Body of pancreas (tissue), 4 donors: ENCODE measurements around the gene STON1. TPM values are rescaled to one million over a fixed set of nuclear protein-coding genes. Genes with fewer than 3 reads are reported as not detected.

Experiments used
- ATAC-seq: fragments of 150-250 bp; one replicate; pipeline ENCODE4 v1.9.1; 2016
- DNase-seq, 4 donors: peaks; one replicate each; pipeline ENCODE4 v3.0.0-alpha.2; 2019
- H3K27ac ChIP-seq, 4 donors: fragments of 200-600 bp; sonication (generic); 1 replicate in 3 of 4; 2 replicates in 1 of 4; pipeline versions ENCODE4 v1.5.1 to v1.6.1; 2016 to 2019; ENCODE audit warnings: mild to moderate bottlenecking in 1 of 4, mixed read lengths in 1 of 4, moderate library complexity in 1 of 4
- H3K27me3 ChIP-seq, 2 donors: fragments of 200-600 bp; sonication (generic); one replicate each; pipeline ENCODE4 v1.6.0; 2016; ENCODE audit warnings: mild to moderate bottlenecking in 1 of 2
- H3K36me3 ChIP-seq, 2 donors: fragments of 200-600 bp; sonication (generic); replicated peaks in 1 of 2; 2 replicates each; pipeline ENCODE4 v1.5.1; 2016; ENCODE audit warnings: low read depth in 2 of 2; ENCODE audit not compliant: insufficient read depth in 1 of 2
- H3K4me1 ChIP-seq: fragments of 200-600 bp; sonication (generic); one replicate; pipeline ENCODE4 v1.6.0; 2016
- H3K4me3 ChIP-seq, 2 donors: fragments of 200-600 bp; sonication (generic); 1 replicate in 1 of 2; 2 replicates in 1 of 2; pipeline ENCODE4 v1.5.1; 2016 to 2019
- H3K9me3 ChIP-seq, 3 donors: fragments of 200-600 bp; sonication (generic); 1 replicate in 2 of 3; 2 replicates in 1 of 3; pipeline ENCODE4 v1.5.1; 2016
- POLR2A ChIP-seq, 3 donors: fragments of 450-650 bp; IDR thresholded peaks; one replicate each; pipeline ENCODE4 v1.6.1; 2016; ENCODE audit warnings: antibody characterized with exemption in 3 of 3, mild to moderate bottlenecking in 2 of 3
- whole genome bisulfite sequencing, 2 donors: methylation state at CpG; one replicate each; pipeline ENCODE4 v1.1.5; 2017; 5-methylcytosine and 5-hydroxymethylcytosine counted together
- intact Hi-C: fragments of 100-400 bp; cut with DNase I; formaldehyde crosslinking; loops from one replicate; pipeline ENCODE4 v1.15.1; 2023
- total RNA-seq, 2 donors: library from RNA; depleted of rRNA; stranded (reverse); fragments of >200 nt; gene quantifications; one replicate each; pipeline ENCODE4 v1.1.0, GENCODE V29; 2016
- TF ChIP-seq, protein P1 (sequence below), 7 experiments: fragments of 450-650 bp in 4 of 7; fragments of 200-600 bp in 3 of 7; sonication (generic) in 3 of 7; IDR thresholded peaks; one replicate each; pipeline ENCODE4 v1.5.1; 2016 to 2019; ENCODE audit warnings: antibody characterized with exemption in 7 of 7

The STON1 gene
- total RNA-seq, 2 donors from 2014 or later, result 9.1 to 24.1 TPM

DNA sequence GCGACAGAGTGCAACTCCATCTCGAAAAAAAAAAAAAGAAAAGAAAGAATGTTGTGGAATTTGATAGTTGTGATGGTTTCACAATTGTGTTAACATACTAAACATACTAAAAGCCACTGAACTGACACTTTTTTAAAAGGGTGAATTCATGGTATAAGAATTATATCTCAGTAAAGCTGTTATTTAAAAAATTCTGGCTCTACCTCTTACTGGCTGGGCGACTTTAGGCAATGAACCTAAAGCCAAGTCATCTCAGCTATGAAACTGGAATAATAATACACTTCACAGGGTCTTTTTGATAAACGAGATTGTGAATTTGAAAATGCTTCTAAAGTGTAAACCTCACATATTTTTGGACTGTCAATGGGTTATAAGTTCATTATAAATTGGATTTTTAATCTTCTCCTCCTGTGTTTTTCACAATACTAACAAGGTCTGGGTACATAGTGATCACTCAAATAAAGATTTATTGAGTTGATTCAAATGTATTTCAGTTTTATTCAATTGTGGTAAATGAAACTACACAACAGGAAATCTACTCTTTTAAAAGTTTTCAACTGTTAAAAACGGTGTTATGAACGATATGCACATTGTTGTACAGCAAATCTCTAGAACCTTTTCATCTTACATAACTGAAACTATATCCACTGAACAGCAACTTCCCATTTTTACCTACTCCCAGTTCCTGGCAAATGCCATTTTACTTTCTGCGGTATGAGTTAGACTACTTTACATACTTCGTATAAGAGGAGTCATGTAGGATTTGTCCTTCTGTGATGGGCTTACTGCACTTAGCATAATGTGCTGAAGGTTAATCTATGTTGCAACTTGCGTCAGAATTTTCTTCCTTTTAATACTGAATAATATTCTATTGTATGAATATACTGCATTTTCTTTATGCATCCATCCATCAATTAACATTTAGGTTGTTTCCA lies 44.7 kb downstream of the STON1 start:
- Histone ChIP-seq H3K9me3 (no peaks in the 10 kb centered on the region), H3K27ac (no peak overlapping the region), H3K4me3 (no peak overlapping the region), H3K4me1 (no peaks in the 10 kb centered on the region), H3K27me3 (no peaks in the 10 kb centered on the region), H3K36me3 (no peaks in the 10 kb centered on the region)
- intact Hi-C loops, result no loop called here
- DNase-seq (no peak), ATAC-seq (no peak)
- 74 to 83% methylated on average over 9 of the region's 9 CpGs for WGBS, 2 donors
- TF ChIP-seq, protein P1, sequence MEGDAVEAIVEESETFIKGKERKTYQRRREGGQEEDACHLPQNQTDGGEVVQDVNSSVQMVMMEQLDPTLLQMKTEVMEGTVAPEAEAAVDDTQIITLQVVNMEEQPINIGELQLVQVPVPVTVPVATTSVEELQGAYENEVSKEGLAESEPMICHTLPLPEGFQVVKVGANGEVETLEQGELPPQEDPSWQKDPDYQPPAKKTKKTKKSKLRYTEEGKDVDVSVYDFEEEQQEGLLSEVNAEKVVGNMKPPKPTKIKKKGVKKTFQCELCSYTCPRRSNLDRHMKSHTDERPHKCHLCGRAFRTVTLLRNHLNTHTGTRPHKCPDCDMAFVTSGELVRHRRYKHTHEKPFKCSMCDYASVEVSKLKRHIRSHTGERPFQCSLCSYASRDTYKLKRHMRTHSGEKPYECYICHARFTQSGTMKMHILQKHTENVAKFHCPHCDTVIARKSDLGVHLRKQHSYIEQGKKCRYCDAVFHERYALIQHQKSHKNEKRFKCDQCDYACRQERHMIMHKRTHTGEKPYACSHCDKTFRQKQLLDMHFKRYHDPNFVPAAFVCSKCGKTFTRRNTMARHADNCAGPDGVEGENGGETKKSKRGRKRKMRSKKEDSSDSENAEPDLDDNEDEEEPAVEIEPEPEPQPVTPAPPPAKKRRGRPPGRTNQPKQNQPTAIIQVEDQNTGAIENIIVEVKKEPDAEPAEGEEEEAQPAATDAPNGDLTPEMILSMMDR (IDR thresholded peaks at IDR 0.05), result no peak
- no peak for TF ChIP-seq POLR2A (IDR thresholded peaks at IDR 0.05)

DNA sequence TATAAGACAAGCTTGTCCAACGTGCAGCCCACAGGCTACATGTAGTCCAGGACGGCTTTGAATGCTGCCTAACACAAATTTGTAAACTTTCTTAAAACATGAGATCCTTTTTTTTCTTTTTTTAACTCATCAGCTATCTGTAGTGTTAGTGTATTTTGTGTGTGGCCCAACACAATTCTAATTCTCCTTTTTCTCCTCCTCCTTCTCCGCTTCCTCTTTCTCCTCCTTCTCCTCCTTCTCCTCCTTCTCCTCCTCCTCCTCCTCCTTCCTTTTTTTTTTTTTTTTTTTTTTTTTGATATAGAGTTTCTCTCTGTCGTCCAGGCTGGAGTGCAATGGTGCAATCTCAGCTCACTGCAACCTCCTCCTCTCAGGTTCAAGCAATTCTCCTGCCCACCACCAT lies 48.4 kb downstream of the STON1 start:
- Histone ChIP-seq H3K36me3 (no peaks in the 10 kb centered on the region), H3K4me3 (no peak overlapping the region), H3K27me3 (no peaks in the 10 kb centered on the region), H3K27ac (no peak overlapping the region), H3K9me3 (no peaks in the 10 kb centered on the region), H3K4me1 (no peaks in the 10 kb centered on the region)
- 66 to 73% methylated on average over 3 to 4 of the region's 4 CpGs for WGBS, 2 donors
- DNase-seq (no peak), ATAC-seq (no peak)
- TF ChIP-seq POLR2A (IDR thresholded peaks at IDR 0.05), result no peak
- TF ChIP-seq, protein P1 (IDR thresholded peaks at IDR 0.05), result no peak
- intact Hi-C loops, result no loop called here

DNA sequence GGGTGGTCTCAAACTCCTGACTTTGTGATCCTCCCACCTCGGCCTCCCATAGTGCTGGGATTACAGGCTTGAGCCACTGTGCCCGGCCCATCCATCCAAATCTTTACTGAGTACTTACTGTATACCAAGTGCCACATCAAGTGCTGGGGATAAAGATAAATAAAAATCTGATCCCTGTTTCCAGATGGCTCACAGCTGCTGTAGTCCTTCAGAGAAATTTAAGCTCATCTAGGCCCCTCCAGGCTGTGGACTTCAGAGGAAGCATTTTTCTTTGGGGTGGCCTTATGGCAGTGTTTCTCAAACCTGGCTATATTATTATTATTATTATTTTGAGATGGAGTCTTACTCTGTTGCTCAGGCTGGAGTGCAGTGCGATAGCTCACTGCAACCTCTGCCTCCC lies 54.0 kb downstream of the STON1 start:
- no peaks in the 10 kb centered on the region for H3K4me1 ChIP-seq
- 91 to 97% methylated on average over 3 of the region's 3 CpGs for WGBS, 2 donors
- H3K4me3 ChIP-seq, result no peak overlapping the region
- intact Hi-C loops, result no loop called here
- H3K27ac ChIP-seq, result no peak overlapping the region
- DNase-seq, result no peak
- TF ChIP-seq, protein P1 (IDR thresholded peaks at IDR 0.05), result no peak
- TF ChIP-seq POLR2A (IDR thresholded peaks at IDR 0.05), result no peak
- no peaks in the 10 kb centered on the region for H3K9me3 ChIP-seq
- no peak for ATAC-seq
- H3K36me3 ChIP-seq, result no peaks in the 10 kb centered on the region
- no peaks in the 10 kb centered on the region for H3K27me3 ChIP-seq

DNA sequence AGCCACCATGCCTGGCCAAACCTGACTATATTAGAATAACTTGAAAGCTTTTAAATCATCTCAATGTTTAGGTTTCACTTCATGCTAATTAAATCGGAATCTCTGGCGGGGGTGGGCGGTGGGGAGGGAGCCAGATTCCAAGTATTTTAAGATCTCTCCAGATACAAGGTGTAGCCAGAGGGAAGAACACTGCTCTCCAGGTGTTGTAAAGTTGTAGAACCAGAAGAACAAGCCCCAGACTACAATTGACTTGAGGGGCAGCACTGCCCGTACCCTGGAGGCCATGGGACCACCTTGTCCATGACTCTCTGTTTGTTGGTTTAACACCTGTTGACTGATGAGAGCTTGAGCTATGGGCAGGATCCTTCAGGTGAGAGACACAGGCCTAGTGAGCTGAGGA lies 54.6 kb downstream of the STON1 start:
- Histone ChIP-seq H3K36me3 (no peaks in the 10 kb centered on the region), H3K27me3 (no peaks in the 10 kb centered on the region), H3K4me1 (no peaks in the 10 kb centered on the region), H3K4me3 (no peak overlapping the region), H3K27ac (no peak overlapping the region), H3K9me3 (no peaks in the 10 kb centered on the region)
- ATAC-seq (no peak), DNase-seq (no peak)
- WGBS, 2 donors, result 95 to 97% methylated on average over 4 of the region's 4 CpGs
- TF ChIP-seq POLR2A (IDR thresholded peaks at IDR 0.05), result no peak
- TF ChIP-seq, protein P1 (IDR thresholded peaks at IDR 0.05), result no peak
- intact Hi-C loops, result no loop called here

DNA sequence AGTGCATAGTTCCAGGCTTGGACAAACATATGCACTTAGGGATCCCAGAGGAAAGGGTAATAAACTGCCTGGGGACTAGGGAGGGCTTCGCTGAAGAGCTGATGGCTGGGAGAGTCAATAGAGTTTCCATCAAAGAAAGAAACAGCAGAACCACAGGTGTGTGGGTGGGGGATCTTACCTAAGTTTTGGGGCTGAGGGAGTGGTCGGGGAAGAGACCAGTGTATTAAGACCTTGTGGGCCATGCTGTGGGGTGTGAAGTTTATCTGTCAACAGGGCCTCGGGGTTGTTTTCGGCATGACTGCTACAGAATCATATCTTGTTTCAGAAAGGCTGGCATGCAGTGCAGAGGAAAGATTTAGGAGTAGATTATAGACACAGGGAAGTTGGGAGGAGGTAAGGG lies 56.5 kb downstream of the STON1 start:
- intact Hi-C loops, result no loop called here
- Histone ChIP-seq H3K4me1 (no peaks in the 10 kb centered on the region), H3K27me3 (no peaks in the 10 kb centered on the region), H3K4me3 (no peak overlapping the region), H3K36me3 (no peaks in the 10 kb centered on the region), H3K27ac (no peak overlapping the region), H3K9me3 (no peaks in the 10 kb centered on the region)
- ATAC-seq (no peak), DNase-seq (no peak)
- no peak for TF ChIP-seq POLR2A (IDR thresholded peaks at IDR 0.05)
- TF ChIP-seq, protein P1 (IDR thresholded peaks at IDR 0.05), result no peak
- 50 to 53% methylated on average over 4 of the region's 4 CpGs for WGBS, 2 donors
